T47D (cell line): Measurements from ENCODE around the gene ADAP1.
"Not testable (repeated sequence)": the region's sequence is repeated elsewhere in the genome, so short reads cannot be mapped to it uniquely, and the experiment has no call there.

ENCODE experiments used
- DNase-seq, 2 experiments: peaks; one replicate each; pipeline versions ENCODE4 v3.0.0 to v3.0.0-alpha.2; 2011 to 2012; ENCODE audit warnings: low read depth in 1 of 2, low spot score in 1 of 2
- JUND ChIP-seq: IDR thresholded peaks from 2 replicates; pipeline ENCODE4 v1.6.1; 2012; ENCODE audit warnings: low read depth
- in situ Hi-C: cut with HindIII; loops from 2 replicates; pipeline ENCODE4 v1.10.0; 2016; ENCODE audit warnings: low sequenced_read_pairs, low pct_unique_long_range_greater_than_20kb

Gene ADAP1

DNA sequence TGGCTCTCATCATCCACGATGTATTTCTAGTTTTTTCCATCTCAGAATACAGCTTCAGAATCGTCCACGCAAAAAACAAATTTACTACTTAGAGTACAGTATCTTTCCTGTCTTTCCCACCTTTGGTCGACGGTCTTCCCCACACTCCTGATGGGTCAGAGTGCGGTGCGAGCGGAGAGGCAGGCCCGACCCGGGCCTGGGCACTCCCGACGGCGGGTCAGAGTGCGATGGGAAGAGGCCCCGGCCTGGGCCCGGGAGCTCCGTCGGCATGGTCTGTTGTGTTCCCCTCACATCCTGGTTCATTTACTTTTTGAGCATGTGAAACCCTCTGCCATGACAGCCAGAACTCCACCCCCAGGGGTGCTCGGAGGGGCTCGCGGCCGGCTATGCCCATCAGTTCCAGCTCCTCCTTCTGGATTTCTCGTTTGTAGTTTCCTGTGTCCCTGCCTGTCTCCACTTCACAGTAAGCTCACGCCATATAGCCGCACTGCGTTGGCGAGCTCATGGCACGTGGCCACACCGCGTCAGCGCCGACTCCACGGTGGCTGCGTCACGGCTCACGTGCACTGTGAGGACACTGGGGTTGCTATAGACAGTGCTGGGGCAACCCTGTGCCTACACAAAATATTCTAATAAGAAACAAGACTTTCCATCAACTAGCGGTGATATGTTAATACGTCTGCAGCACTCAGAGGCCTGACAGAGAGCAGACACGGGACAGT lies 13.0 kb upstream of the ADAP1 start:
- no peak for DNase-seq
- TF ChIP-seq JUND = no peak
- in situ Hi-C loops = no loop called here

GRCh38 chr7:966291-967069 lies 12.0 kb upstream of the ADAP1 start:
- in situ Hi-C loops = no loop called here
- no peak for TF ChIP-seq JUND
- no peak for DNase-seq

DNA sequence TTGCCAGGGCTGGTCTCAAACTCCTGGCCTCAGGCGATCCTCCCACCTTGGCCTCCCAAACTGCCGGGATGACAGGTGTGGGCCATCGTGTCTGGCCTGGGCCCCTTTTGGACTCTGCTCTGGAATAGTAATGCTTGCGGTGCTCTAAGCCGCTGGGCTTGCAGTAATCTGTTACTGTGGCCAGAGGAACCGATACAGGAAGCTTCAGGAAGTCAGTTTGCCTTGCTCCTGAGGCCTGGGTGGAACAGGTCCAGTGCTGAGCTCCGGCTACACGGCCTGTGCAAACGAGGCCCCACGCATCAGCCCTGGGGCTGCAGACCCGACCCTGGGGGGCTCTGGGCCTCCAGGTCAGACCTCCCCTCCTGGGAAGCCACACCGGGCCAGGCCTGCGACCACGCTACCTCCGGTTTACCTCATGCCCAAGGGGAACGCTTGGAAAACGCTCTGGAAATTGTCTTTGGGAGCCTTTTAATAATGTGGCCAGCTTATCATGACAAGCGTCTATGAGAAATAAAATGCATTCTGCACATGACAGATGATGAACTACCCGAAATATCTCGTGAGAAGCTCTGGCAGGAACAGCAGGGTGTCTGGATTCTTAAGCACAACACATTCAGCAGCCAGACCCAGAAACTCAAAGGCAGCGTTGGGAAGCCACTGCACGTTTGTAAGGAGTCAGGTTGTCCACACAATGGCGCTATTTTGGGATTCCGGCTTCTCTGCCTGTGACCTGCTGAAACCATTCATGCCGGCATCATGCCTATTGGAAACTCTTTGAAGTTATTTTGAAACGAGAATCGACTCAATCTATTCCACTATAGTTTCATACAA lies 10.1 kb upstream of the ADAP1 start:
- in situ Hi-C loops = no loop called here
- peak in 1 of 2 experiments; percentile 59 for DNase-seq
- no peak for TF ChIP-seq JUND

GRCh38 chr7:963236-964078 lies 9.0 kb upstream of the ADAP1 start:
- no peak for TF ChIP-seq JUND
- in situ Hi-C loops = no loop called here
- DNase-seq = peak; percentile 55 to 67

DNA sequence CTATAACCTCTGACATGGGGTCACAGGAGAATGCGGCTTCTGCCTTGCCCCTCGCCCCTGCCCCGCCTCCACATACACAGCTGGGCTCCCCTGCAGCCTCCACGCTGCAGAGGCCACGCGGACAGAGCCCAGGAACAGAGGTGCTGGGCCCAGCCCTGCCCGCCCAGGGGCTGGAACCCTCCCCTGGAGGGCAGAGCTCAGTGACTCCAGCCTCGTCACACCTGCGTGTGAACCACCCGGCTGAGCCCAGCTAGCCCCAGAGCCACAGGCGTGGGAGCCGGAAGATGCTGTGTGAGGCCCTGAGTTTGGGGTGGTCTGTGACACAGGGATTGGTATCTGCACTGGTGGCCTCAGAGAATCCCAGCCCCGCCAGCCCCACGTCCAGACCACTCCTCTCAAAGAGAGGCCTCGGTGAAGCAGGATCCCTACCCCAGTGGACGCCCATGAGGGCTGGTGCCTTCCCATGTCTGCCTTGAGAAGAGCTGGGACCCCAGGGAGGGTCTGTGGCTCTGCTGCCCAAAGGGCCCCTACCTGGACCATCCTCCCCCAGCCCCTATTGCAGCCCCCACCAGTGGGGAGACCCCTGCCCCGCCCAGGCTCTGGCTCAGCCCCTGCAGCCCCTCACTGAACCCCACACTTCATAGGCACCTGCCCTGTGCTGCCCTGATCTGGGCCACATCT lies 8.1 kb upstream of the ADAP1 start:
- DNase-seq = no peak
- in situ Hi-C loops = no loop called here
- TF ChIP-seq JUND = no peak

- in situ Hi-C loops = no loop called here
- no peak for TF ChIP-seq JUND
- no peak for DNase-seq
These were observed 7.3 kb upstream of the ADAP1 start for GRCh38 chr7:961546-962400.

DNA sequence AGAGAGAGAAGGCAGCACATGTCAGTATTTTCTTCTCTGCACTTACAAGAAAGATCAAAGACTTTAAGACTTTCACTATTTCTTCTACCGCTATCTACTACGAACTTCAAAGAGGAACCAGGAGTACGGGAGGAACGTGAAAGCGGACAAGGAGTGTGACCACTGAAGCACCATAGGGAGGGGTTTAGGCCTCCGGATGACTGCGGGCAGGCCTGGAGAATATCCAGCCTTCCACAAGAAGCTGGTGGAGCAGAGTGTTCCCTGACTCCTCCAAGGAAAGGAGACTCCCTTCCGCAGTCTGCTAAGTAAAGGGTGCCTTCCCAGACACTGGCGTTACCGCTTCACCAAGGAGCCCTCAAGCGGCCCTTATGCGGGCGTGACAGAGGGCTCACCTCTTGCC lies 6.5 kb upstream of the ADAP1 start:
- DNase-seq = not testable (repeated sequence)

DNA sequence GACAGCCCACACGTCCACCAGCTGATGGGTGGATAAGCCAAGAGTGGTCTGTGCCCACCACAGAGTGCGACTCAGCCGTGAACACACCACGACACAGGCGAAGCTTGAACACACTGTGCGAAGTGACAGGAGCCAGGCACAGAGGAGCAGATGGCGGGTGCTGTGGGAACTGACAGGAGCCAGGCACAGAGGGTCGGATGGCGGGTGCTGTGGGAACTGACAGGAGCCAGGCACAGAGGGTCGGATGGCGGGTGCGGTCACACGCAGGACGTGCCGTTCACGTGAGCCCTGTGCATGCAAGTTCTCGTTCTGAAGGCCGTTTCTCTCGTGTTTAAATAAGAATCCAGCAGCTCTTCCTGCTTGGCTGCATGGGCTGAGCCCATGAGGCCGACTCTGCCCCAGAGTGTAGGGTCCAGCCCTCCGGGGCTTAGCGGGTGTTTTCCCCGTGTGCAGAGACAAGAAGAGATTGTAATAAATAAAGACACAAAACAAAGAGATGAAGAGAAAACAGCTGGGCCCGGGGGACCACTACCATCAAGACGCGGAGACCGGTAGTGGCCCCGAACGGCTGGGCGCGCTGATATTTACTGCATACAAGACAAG lies 5.9 kb upstream of the ADAP1 start:
- in situ Hi-C loops = no loop called here
- no peak for TF ChIP-seq JUND
- no peak for DNase-seq

More for the DNA sequence above, 6.5 kb upstream of the ADAP1 start:
- in situ Hi-C loops = not testable (repeated sequence)

DNA sequence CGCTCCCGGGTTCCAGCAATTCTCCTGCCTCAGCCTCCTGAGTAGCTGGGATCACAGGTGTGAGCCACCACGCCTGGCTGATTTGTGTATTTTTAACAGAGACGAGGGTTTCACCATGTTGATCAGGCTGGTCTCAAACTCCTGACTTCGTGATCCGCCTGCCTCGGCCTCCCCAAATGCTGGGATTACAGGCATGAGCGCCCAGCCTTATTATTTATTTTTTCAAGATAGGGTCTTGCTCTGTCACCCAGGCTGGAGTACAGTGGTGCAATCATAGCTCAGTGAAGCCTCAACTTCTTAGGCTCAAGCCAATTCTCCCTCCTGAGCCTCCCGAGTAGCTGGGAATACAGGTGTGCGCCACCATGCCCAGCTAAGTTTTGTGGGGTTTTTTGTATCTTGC lies 5.3 kb upstream of the ADAP1 start:
- in situ Hi-C loops, DNase-seq: not testable (repeated sequence)

DNA sequence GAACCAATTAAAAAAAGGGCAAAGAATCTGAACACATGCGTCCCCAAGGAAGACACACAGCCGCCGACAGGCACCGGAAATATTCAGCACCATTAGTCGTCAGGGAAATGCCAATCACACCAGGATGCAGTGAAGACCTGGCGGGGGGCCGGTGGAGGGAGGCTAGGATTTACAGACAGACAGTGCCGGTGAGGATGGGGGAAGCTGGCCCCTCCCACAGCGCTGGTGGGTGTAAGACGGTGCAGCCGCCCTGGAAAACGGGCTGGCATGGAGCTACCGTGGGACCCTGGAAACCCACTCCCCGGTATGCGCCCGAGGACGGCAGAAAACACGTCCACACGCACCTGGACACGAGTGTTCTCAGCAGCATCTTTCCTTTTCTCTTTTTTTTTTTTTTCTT lies 4.8 kb upstream of the ADAP1 start:
- no peak for DNase-seq
- no peak for TF ChIP-seq JUND
- in situ Hi-C loops = no loop called here
